GM08714 (cell line): ENCODE measurements around the gene PKD1L1.

ENCODE experiments used
- H3K4me3 ChIP-seq: fragments of 200-500 bp; sonication (Bioruptor generic); 2 replicates; pipeline ENCODE4 v1.5.1; 2014; ENCODE audit warnings: mild to moderate bottlenecking, low read length, inconsistent platforms
- ZNF274 ChIP-seq: IDR thresholded peaks from 2 replicates; pipeline ENCODE4 v1.6.1; 2012; ENCODE audit warnings: mild to moderate bottlenecking, low read depth, low read length

Gene PKD1L1

GRCh38 chr7:47978790-47979144, 30.5 kb upstream of the PKD1L1 start:
- TF ChIP-seq ZNF274: no peak
- peak overlapping the region; percentile 79 for H3K4me3 ChIP-seq

- no peak overlapping the region for H3K4me3 ChIP-seq
- no peak for TF ChIP-seq ZNF274
Measured at GRCh38 chr7:47973739-47974138, 25.5 kb upstream of the PKD1L1 start.

GRCh38 chr7:47970761-47971160, 22.5 kb upstream of the PKD1L1 start:
- H3K4me3 ChIP-seq: no peak overlapping the region
- TF ChIP-seq ZNF274: no peak

- TF ChIP-seq ZNF274: no peak
- no peak overlapping the region for H3K4me3 ChIP-seq
Measured at GRCh38 chr7:47968847-47969774, 20.8 kb upstream of the PKD1L1 start.

GRCh38 chr7:47967708-47968107, 19.4 kb upstream of the PKD1L1 start:
- no peak overlapping the region for H3K4me3 ChIP-seq
- no peak for TF ChIP-seq ZNF274

- no peak for TF ChIP-seq ZNF274
Measured at GRCh38 chr7:47967123-47967522, 18.9 kb upstream of the PKD1L1 start.

GRCh38 chr7:47965456-47965855, 17.2 kb upstream of the PKD1L1 start:
- TF ChIP-seq ZNF274: no peak
- no peak overlapping the region for H3K4me3 ChIP-seq

More at GRCh38 chr7:47967123-47967522, 18.9 kb upstream of the PKD1L1 start:
- no peak overlapping the region for H3K4me3 ChIP-seq

- no peak overlapping the region for H3K4me3 ChIP-seq
- TF ChIP-seq ZNF274: no peak
Measured at GRCh38 chr7:47962262-47962661, 14.0 kb upstream of the PKD1L1 start.

- TF ChIP-seq ZNF274: no peak
- no peak overlapping the region for H3K4me3 ChIP-seq
Measured at GRCh38 chr7:47957156-47957555, 8.9 kb upstream of the PKD1L1 start.

- TF ChIP-seq ZNF274: no peak
- H3K4me3 ChIP-seq: no peak overlapping the region
Measured at GRCh38 chr7:47956220-47956619, 8.0 kb upstream of the PKD1L1 start.

GRCh38 chr7:47954231-47954911, 6.1 kb upstream of the PKD1L1 start:
- no peak overlapping the region for H3K4me3 ChIP-seq
- TF ChIP-seq ZNF274: no peak

- no peak overlapping the region for H3K4me3 ChIP-seq
- no peak for TF ChIP-seq ZNF274
Measured at GRCh38 chr7:47953822-47954221, 5.6 kb upstream of the PKD1L1 start.

GRCh38 chr7:47952224-47952623, 4.0 kb upstream of the PKD1L1 start:
- no peak overlapping the region for H3K4me3 ChIP-seq
- TF ChIP-seq ZNF274: no peak

- TF ChIP-seq ZNF274: no peak
Measured at GRCh38 chr7:47951374-47951773, 3.1 kb upstream of the PKD1L1 start.

GRCh38 chr7:47950714-47951113, 2.4 kb upstream of the PKD1L1 start:
- no peak overlapping the region for H3K4me3 ChIP-seq
- no peak for TF ChIP-seq ZNF274

More at GRCh38 chr7:47951374-47951773, 3.1 kb upstream of the PKD1L1 start:
- no peak overlapping the region for H3K4me3 ChIP-seq

- H3K4me3 ChIP-seq: no peak overlapping the region
- TF ChIP-seq ZNF274: no peak
Measured at GRCh38 chr7:47949703-47950102, 1.4 kb upstream of the PKD1L1 start.
